GM21576 (cell line): ENCODE measurements around the gene ERBB4.
"Not testable (repeated sequence)": the region's sequence is repeated elsewhere in the genome, so short reads cannot be mapped to it uniquely, and the experiment has no call there.

Source experiments
- ATAC-seq: cut with Tn5 transposase; IDR thresholded peaks from one replicate; pipeline ENCODE4 v1.9.1; 2021; ENCODE audit warnings: mild to moderate bottlenecking, moderate library complexity; ENCODE audit not compliant: unreplicated experiment

ERBB4 gene

GRCh38 chr2:212227755-212228154 is 310.8 kb downstream of the ERBB4 start:
- ATAC-seq = no peak

GRCh38 chr2:212226114-212226513 is 312.5 kb downstream of the ERBB4 start:
- ATAC-seq = no peak

GRCh38 chr2:212223696-212224095 is 314.9 kb downstream of the ERBB4 start:
- no peak for ATAC-seq

GRCh38 chr2:212213191-212213590 is 325.4 kb downstream of the ERBB4 start:
- ATAC-seq = peak; percentile 66

GRCh38 chr2:212208467-212208866 is 330.1 kb downstream of the ERBB4 start:
- ATAC-seq = no peak

- ATAC-seq = no peak
Measured at GRCh38 chr2:212197776-212198175, 340.8 kb downstream of the ERBB4 start.

GRCh38 chr2:212195626-212196025 is 343.0 kb downstream of the ERBB4 start:
- ATAC-seq = no peak

- no peak for ATAC-seq
Measured at GRCh38 chr2:212194396-212194795, 344.2 kb downstream of the ERBB4 start.

GRCh38 chr2:212193803-212194202 is 344.8 kb downstream of the ERBB4 start:
- no peak for ATAC-seq

GRCh38 chr2:212193056-212193455 is 345.5 kb downstream of the ERBB4 start:
- ATAC-seq = no peak

- ATAC-seq = not testable (repeated sequence)
Measured at GRCh38 chr2:212191438-212191837, 347.2 kb downstream of the ERBB4 start.

- ATAC-seq = no peak
Measured at GRCh38 chr2:212186166-212186565, 352.4 kb downstream of the ERBB4 start.

GRCh38 chr2:212181646-212182045 is 357.0 kb downstream of the ERBB4 start:
- ATAC-seq = no peak

GRCh38 chr2:212180408-212181083 is 358.1 kb downstream of the ERBB4 start:
- no peak for ATAC-seq

GRCh38 chr2:212177724-212178123 is 360.9 kb downstream of the ERBB4 start:
- no peak for ATAC-seq

GRCh38 chr2:212176151-212176550 is 362.5 kb downstream of the ERBB4 start:
- no peak for ATAC-seq

GRCh38 chr2:212173756-212174510 is 364.7 kb downstream of the ERBB4 start:
- ATAC-seq = no peak

- no peak for ATAC-seq
Measured at GRCh38 chr2:212173331-212173730, 365.3 kb downstream of the ERBB4 start.

- ATAC-seq = no peak
Measured at GRCh38 chr2:212170382-212170781, 368.2 kb downstream of the ERBB4 start.

- ATAC-seq = no peak
Measured at GRCh38 chr2:212158081-212158480, 380.5 kb downstream of the ERBB4 start.

GRCh38 chr2:212157012-212157411 is 381.6 kb downstream of the ERBB4 start:
- ATAC-seq = no peak

GRCh38 chr2:212156088-212156487 is 382.5 kb downstream of the ERBB4 start:
- no peak for ATAC-seq
